ENCODE measurements around the gene TIAM1.
"Not testable (repeated sequence)": the region's sequence is repeated elsewhere in the genome, so short reads cannot be mapped to it uniquely, and the experiment has no call there.

TIAM1 gene

GRCh38 chr21:31232344-31232743 lies 111.7 kb downstream of the TIAM1 start:
- Histone ChIP-seq H3K36me3 (ENCODE audit: control insufficient read depth, insufficient read depth, low read length) (no peaks in the 10 kb centered on the region), H3K4me3 (ENCODE audit: low read length) (no peak overlapping the region), H3K9me3 (ENCODE audit: control insufficient read depth, low read length) (no peaks in the 10 kb centered on the region), H3K4me1 (ENCODE audit: control insufficient read depth, insufficient read depth, low read length) (peaks cover 7% of the 10 kb centered on the region), H3K27me3 (ENCODE audit: control insufficient read depth, insufficient read depth, low read length) (no peaks in the 10 kb centered on the region), H3K9ac (ENCODE audit: low read length) (no peak overlapping the region)

- H3K4me1 ChIP-seq (ENCODE audit: control insufficient read depth, insufficient read depth, low read length): peaks cover 1% of the 10 kb centered on the region
- H3K4me3 ChIP-seq (ENCODE audit: low read length): no peak overlapping the region
- H3K27me3 ChIP-seq (ENCODE audit: control insufficient read depth, insufficient read depth, low read length): no peaks in the 10 kb centered on the region
- no peak overlapping the region for H3K9ac ChIP-seq (ENCODE audit: low read length)
- H3K36me3 ChIP-seq (ENCODE audit: control insufficient read depth, insufficient read depth, low read length): no peaks in the 10 kb centered on the region
- no peaks in the 10 kb centered on the region for H3K9me3 ChIP-seq (ENCODE audit: control insufficient read depth, low read length)
Observed at GRCh38 chr21:31230937-31231336, 113.1 kb downstream of the TIAM1 start.

GRCh38 chr21:31228723-31229122 lies 115.3 kb downstream of the TIAM1 start:
- not testable (repeated sequence) for H3K9me3 ChIP-seq (ENCODE audit: control insufficient read depth, low read length); H3K36me3 ChIP-seq (ENCODE audit: control insufficient read depth, insufficient read depth, low read length); H3K9ac ChIP-seq (ENCODE audit: low read length); H3K4me3 ChIP-seq (ENCODE audit: low read length); H3K27me3 ChIP-seq (ENCODE audit: control insufficient read depth, insufficient read depth, low read length); H3K4me1 ChIP-seq (ENCODE audit: control insufficient read depth, insufficient read depth, low read length)

GRCh38 chr21:31225713-31226112 lies 118.3 kb downstream of the TIAM1 start:
- H3K4me1 ChIP-seq (ENCODE audit: control insufficient read depth, insufficient read depth, low read length): no peaks in the 10 kb centered on the region
- no peak overlapping the region for H3K4me3 ChIP-seq (ENCODE audit: low read length)
- H3K27me3 ChIP-seq (ENCODE audit: control insufficient read depth, insufficient read depth, low read length): no peaks in the 10 kb centered on the region
- H3K9ac ChIP-seq (ENCODE audit: low read length): no peak overlapping the region
- no peaks in the 10 kb centered on the region for H3K9me3 ChIP-seq (ENCODE audit: control insufficient read depth, low read length)
- no peaks in the 10 kb centered on the region for H3K36me3 ChIP-seq (ENCODE audit: control insufficient read depth, insufficient read depth, low read length)

- no peaks in the 10 kb centered on the region for H3K27me3 ChIP-seq (ENCODE audit: control insufficient read depth, insufficient read depth, low read length)
- no peaks in the 10 kb centered on the region for H3K36me3 ChIP-seq (ENCODE audit: control insufficient read depth, insufficient read depth, low read length)
- peaks cover 11% of the 10 kb centered on the region for H3K4me1 ChIP-seq (ENCODE audit: control insufficient read depth, insufficient read depth, low read length)
- H3K9me3 ChIP-seq (ENCODE audit: control insufficient read depth, low read length): no peaks in the 10 kb centered on the region
- H3K9ac ChIP-seq (ENCODE audit: low read length): no peak overlapping the region
- H3K4me3 ChIP-seq (ENCODE audit: low read length): no peak overlapping the region
Observed at GRCh38 chr21:31222142-31222541, 121.9 kb downstream of the TIAM1 start.

- Histone ChIP-seq H3K4me3 (ENCODE audit: low read length) (no peak overlapping the region), H3K9ac (ENCODE audit: low read length) (no peak overlapping the region), H3K9me3 (ENCODE audit: control insufficient read depth, low read length) (no peaks in the 10 kb centered on the region), H3K4me1 (ENCODE audit: control insufficient read depth, insufficient read depth, low read length) (peaks cover 11% of the 10 kb centered on the region), H3K36me3 (ENCODE audit: control insufficient read depth, insufficient read depth, low read length) (no peaks in the 10 kb centered on the region), H3K27me3 (ENCODE audit: control insufficient read depth, insufficient read depth, low read length) (no peaks in the 10 kb centered on the region)
Observed at GRCh38 chr21:31221043-31221442, 123.0 kb downstream of the TIAM1 start.

GRCh38 chr21:31220575-31220974 lies 123.5 kb downstream of the TIAM1 start:
- H3K9me3 ChIP-seq (ENCODE audit: control insufficient read depth, low read length): no peaks in the 10 kb centered on the region
- no peak overlapping the region for H3K4me3 ChIP-seq (ENCODE audit: low read length)
- peaks cover 11% of the 10 kb centered on the region for H3K4me1 ChIP-seq (ENCODE audit: control insufficient read depth, insufficient read depth, low read length)

GRCh38 chr21:31218830-31219608 lies 125.0 kb downstream of the TIAM1 start:
- Histone ChIP-seq H3K4me1 (ENCODE audit: control insufficient read depth, insufficient read depth, low read length) (peaks cover 11% of the 10 kb centered on the region), H3K9me3 (ENCODE audit: control insufficient read depth, low read length) (no peaks in the 10 kb centered on the region), H3K27me3 (ENCODE audit: control insufficient read depth, insufficient read depth, low read length) (no peaks in the 10 kb centered on the region), H3K36me3 (ENCODE audit: control insufficient read depth, insufficient read depth, low read length) (no peaks in the 10 kb centered on the region), H3K9ac (ENCODE audit: low read length) (no peak overlapping the region), H3K4me3 (ENCODE audit: low read length) (no peak overlapping the region)

More at GRCh38 chr21:31220575-31220974, 123.5 kb downstream of the TIAM1 start:
- no peaks in the 10 kb centered on the region for H3K36me3 ChIP-seq (ENCODE audit: control insufficient read depth, insufficient read depth, low read length)
- no peak overlapping the region for H3K9ac ChIP-seq (ENCODE audit: low read length)
- H3K27me3 ChIP-seq (ENCODE audit: control insufficient read depth, insufficient read depth, low read length): no peaks in the 10 kb centered on the region

- Histone ChIP-seq H3K9me3 (ENCODE audit: control insufficient read depth, low read length) (no peaks in the 10 kb centered on the region), H3K4me3 (ENCODE audit: low read length) (no peak overlapping the region), H3K9ac (ENCODE audit: low read length) (no peak overlapping the region), H3K4me1 (ENCODE audit: control insufficient read depth, insufficient read depth, low read length) (peaks cover 11% of the 10 kb centered on the region), H3K36me3 (ENCODE audit: control insufficient read depth, insufficient read depth, low read length) (no peaks in the 10 kb centered on the region), H3K27me3 (ENCODE audit: control insufficient read depth, insufficient read depth, low read length) (no peaks in the 10 kb centered on the region)
Observed at GRCh38 chr21:31216206-31216605, 127.9 kb downstream of the TIAM1 start.

- Histone ChIP-seq H3K9ac (ENCODE audit: low read length) (no peak overlapping the region), H3K9me3 (ENCODE audit: control insufficient read depth, low read length) (no peaks in the 10 kb centered on the region), H3K27me3 (ENCODE audit: control insufficient read depth, insufficient read depth, low read length) (no peaks in the 10 kb centered on the region), H3K4me1 (ENCODE audit: control insufficient read depth, insufficient read depth, low read length) (peaks cover 4% of the 10 kb centered on the region), H3K4me3 (ENCODE audit: low read length) (no peak overlapping the region), H3K36me3 (ENCODE audit: control insufficient read depth, insufficient read depth, low read length) (no peaks in the 10 kb centered on the region)
Observed at GRCh38 chr21:31213787-31214186, 130.3 kb downstream of the TIAM1 start.

GRCh38 chr21:31211836-31212235 lies 132.2 kb downstream of the TIAM1 start:
- Histone ChIP-seq H3K9ac (ENCODE audit: low read length) (no peak overlapping the region), H3K27me3 (ENCODE audit: control insufficient read depth, insufficient read depth, low read length) (no peaks in the 10 kb centered on the region), H3K36me3 (ENCODE audit: control insufficient read depth, insufficient read depth, low read length) (no peaks in the 10 kb centered on the region), H3K9me3 (ENCODE audit: control insufficient read depth, low read length) (no peaks in the 10 kb centered on the region), H3K4me1 (ENCODE audit: control insufficient read depth, insufficient read depth, low read length) (no peaks in the 10 kb centered on the region), H3K4me3 (ENCODE audit: low read length) (no peak overlapping the region)

- H3K4me1 ChIP-seq (ENCODE audit: control insufficient read depth, insufficient read depth, low read length): peaks cover 5% of the 10 kb centered on the region
- H3K9me3 ChIP-seq (ENCODE audit: control insufficient read depth, low read length): no peaks in the 10 kb centered on the region
- no peaks in the 10 kb centered on the region for H3K27me3 ChIP-seq (ENCODE audit: control insufficient read depth, insufficient read depth, low read length)
- H3K9ac ChIP-seq (ENCODE audit: low read length): no peak overlapping the region
- H3K4me3 ChIP-seq (ENCODE audit: low read length): no peak overlapping the region
- no peaks in the 10 kb centered on the region for H3K36me3 ChIP-seq (ENCODE audit: control insufficient read depth, insufficient read depth, low read length)
Observed at GRCh38 chr21:31205412-31205811, 138.6 kb downstream of the TIAM1 start.

- Histone ChIP-seq H3K27me3 (ENCODE audit: control insufficient read depth, insufficient read depth, low read length) (no peaks in the 10 kb centered on the region), H3K36me3 (ENCODE audit: control insufficient read depth, insufficient read depth, low read length) (no peaks in the 10 kb centered on the region), H3K9ac (ENCODE audit: low read length) (no peak overlapping the region), H3K4me3 (ENCODE audit: low read length) (no peak overlapping the region), H3K4me1 (ENCODE audit: control insufficient read depth, insufficient read depth, low read length) (peaks cover 8% of the 10 kb centered on the region), H3K9me3 (ENCODE audit: control insufficient read depth, low read length) (no peaks in the 10 kb centered on the region)
Observed at GRCh38 chr21:31204801-31205200, 139.3 kb downstream of the TIAM1 start.

All from mucosa of stomach (tissue), 1 donor.